Uterus (tissue), 2 donors: Measurements from ENCODE around the gene EPS8L3.

Experiments used
- CTCF ChIP-seq, 4 experiments: fragments of 200-600 bp in 2 of 4; fragments of 450-650 bp in 2 of 4; sonication (generic) in 2 of 4; IDR thresholded peaks; one replicate each; pipeline ENCODE4 v1.5.1; 2016 to 2019; ENCODE audit warnings: antibody characterized with exemption in 4 of 4, mild to moderate bottlenecking in 2 of 4, moderate library complexity in 1 of 4
- POLR2A ChIP-seq, 2 donors: fragments of 450-650 bp; IDR thresholded peaks; one replicate each; pipeline ENCODE4 v1.6.1; 2016; ENCODE audit warnings: antibody characterized with exemption in 2 of 2, mild to moderate bottlenecking in 1 of 2, moderate library complexity in 1 of 2

GRCh38 chr1:109807402-109807801 lies 43.7 kb upstream of the EPS8L3 start:
- no peak for TF ChIP-seq CTCF (IDR thresholded peaks at IDR 0.05)
- TF ChIP-seq POLR2A (IDR thresholded peaks at IDR 0.05): no peak
